Measurements from ENCODE around the gene ADCK1. TPM values are rescaled to one million over a fixed set of nuclear protein-coding genes. Genes with fewer than 3 reads are reported as not detected.

The ADCK1 gene
- total RNA-seq, 2 experiments from 2014 or later = 7.5 to 9.6 TPM

- ChIA-PET CTCF (ENCODE audit: unreplicated experiment) (interaction anchor here (1.2 kb wide), 1 partner anchor 15 kb away, joined by 3 read pairs; no protein-coding TSS in a partner anchor), POLR2A (no interaction called here)
- no peak overlapping the region for H3K4me2 ChIP-seq (ENCODE audit: low read length)
- no peaks in the 10 kb centered on the region for H3K9me3 ChIP-seq (ENCODE audit: low read length)
- H3K79me2 ChIP-seq (ENCODE audit: insufficient read depth, low read depth, low read length) = no peaks in the 10 kb centered on the region
- H4K20me1 ChIP-seq (ENCODE audit: insufficient read depth, low read length) = no peaks in the 10 kb centered on the region
- H3K4me3 ChIP-seq (ENCODE audit: low read depth, low read length, poor library complexity, severe bottlenecking) = no peak overlapping the region
- BruUV-seq (replicated peaks) = no TSS peak
- DNase-seq (ENCODE audit: low spot score) = no peak
- no peak overlapping the region for H2AFZ ChIP-seq (ENCODE audit: low read length)
- TF ChIP-seq CTCF (conservative IDR thresholded peaks at IDR 0.05; ENCODE audit: low read length) (no peak), EZH2phosphoT487 (IDR thresholded peaks at IDR 0.05; ENCODE audit: borderline replicate concordance, low read depth, low read length) (no peak)
- no peaks in the 10 kb centered on the region for H3K9me2 ChIP-seq (ENCODE audit: insufficient read depth, low read length)
- no peaks in the 10 kb centered on the region for H3K4me1 ChIP-seq (ENCODE audit: insufficient read depth, low read length, poor library complexity, severe bottlenecking)
- no peaks in the 10 kb centered on the region for H3K36me3 ChIP-seq (ENCODE audit: insufficient read depth, low read length)
- intact Hi-C loops (cut with micrococcal nuclease; ENCODE audit: unreplicated experiment) = no loop called here
- H3K27ac ChIP-seq (ENCODE audit: low read depth, low read length, poor library complexity, severe bottlenecking) = no peak overlapping the region
Observed at GRCh38 chr14:77917491-77918201, 117.7 kb downstream of the ADCK1 start.

DNA sequence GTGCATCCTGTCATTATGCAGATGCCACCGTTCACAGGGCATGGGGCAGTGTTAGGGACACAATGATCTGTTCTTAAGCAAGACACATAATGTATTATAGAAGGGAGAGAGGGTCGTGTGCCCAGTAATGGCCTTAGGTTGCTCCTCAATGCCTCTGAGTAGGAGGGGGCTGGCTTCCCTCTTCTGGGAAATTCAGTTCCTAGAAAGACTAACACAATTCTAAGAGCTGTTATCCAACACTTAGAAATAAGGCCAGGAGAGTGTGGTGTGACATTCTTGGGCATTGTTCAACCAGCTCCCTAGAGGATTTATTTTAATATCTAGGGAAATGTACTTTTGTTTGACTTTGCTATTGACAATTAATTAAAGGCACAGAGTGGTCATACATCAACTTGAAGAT lies 118.5 kb downstream of the ADCK1 start:
- Histone ChIP-seq H3K27ac (ENCODE audit: low read depth, low read length, poor library complexity, severe bottlenecking) (no peak overlapping the region), H3K9me2 (ENCODE audit: insufficient read depth, low read length) (no peaks in the 10 kb centered on the region), H3K9me3 (ENCODE audit: low read length) (no peaks in the 10 kb centered on the region), H3K4me3 (ENCODE audit: low read depth, low read length, poor library complexity, severe bottlenecking) (no peak overlapping the region), H2AFZ (ENCODE audit: low read length) (no peak overlapping the region), H3K79me2 (ENCODE audit: insufficient read depth, low read depth, low read length) (no peaks in the 10 kb centered on the region), H3K4me2 (ENCODE audit: low read length) (no peak overlapping the region), H3K36me3 (ENCODE audit: insufficient read depth, low read length) (no peaks in the 10 kb centered on the region), H3K4me1 (ENCODE audit: insufficient read depth, low read length, poor library complexity, severe bottlenecking) (no peaks in the 10 kb centered on the region), H4K20me1 (ENCODE audit: insufficient read depth, low read length) (no peaks in the 10 kb centered on the region)
- DNase-seq (ENCODE audit: low spot score) = no peak
- ChIA-PET POLR2A (no interaction called here), CTCF (ENCODE audit: unreplicated experiment) (interaction anchor here (1.2 kb wide), 1 partner anchor 15 kb away, joined by 3 read pairs; no protein-coding TSS in a partner anchor)
- BruUV-seq (replicated peaks) = no TSS peak
- intact Hi-C loops (cut with micrococcal nuclease; ENCODE audit: unreplicated experiment) = no loop called here
- no peak for TF ChIP-seq EZH2phosphoT487 (IDR thresholded peaks at IDR 0.05; ENCODE audit: borderline replicate concordance, low read depth, low read length)
- no peak for TF ChIP-seq CTCF (conservative IDR thresholded peaks at IDR 0.05; ENCODE audit: low read length)

DNA sequence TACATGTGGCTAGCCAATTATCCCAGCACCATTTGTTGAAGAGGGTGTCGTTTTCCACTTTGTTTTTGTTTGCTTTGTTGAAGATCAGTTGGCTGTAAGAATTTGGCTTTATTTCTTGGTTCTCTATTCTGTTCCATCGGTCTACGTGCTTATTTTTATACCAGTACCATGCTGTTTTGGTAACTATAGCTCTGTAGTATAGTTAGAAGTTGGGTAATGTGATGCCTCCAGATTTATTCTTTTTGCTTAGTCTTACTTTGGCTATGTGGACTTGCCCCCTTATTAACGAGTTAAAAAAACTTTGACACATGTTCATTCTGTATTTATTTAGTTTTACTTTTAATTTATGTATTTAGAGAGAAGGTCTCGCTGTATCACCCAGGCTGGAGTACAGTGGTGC lies 120.4 kb downstream of the ADCK1 start:
- intact Hi-C loops (cut with micrococcal nuclease; ENCODE audit: unreplicated experiment) = no loop called here
- CTCF ChIA-PET (ENCODE audit: unreplicated experiment) = interaction anchor here (0.6 kb wide), 1 partner anchor 9 kb away, joined by 3 read pairs; no protein-coding TSS in a partner anchor
- Histone ChIP-seq H3K4me2 (ENCODE audit: low read length) (no peak overlapping the region), H2AFZ (ENCODE audit: low read length) (no peak overlapping the region), H3K9me2 (ENCODE audit: insufficient read depth, low read length) (no peaks in the 10 kb centered on the region), H3K79me2 (ENCODE audit: insufficient read depth, low read depth, low read length) (no peaks in the 10 kb centered on the region), H3K36me3 (ENCODE audit: insufficient read depth, low read length) (no peaks in the 10 kb centered on the region), H3K4me1 (ENCODE audit: insufficient read depth, low read length, poor library complexity, severe bottlenecking) (no peaks in the 10 kb centered on the region), H3K27ac (ENCODE audit: low read depth, low read length, poor library complexity, severe bottlenecking) (no peak overlapping the region), H3K9me3 (ENCODE audit: low read length) (no peaks in the 10 kb centered on the region), H4K20me1 (ENCODE audit: insufficient read depth, low read length) (no peaks in the 10 kb centered on the region), H3K4me3 (ENCODE audit: low read depth, low read length, poor library complexity, severe bottlenecking) (no peak overlapping the region)
- BruUV-seq (replicated peaks) = no TSS peak
- no peak for TF ChIP-seq EZH2phosphoT487 (IDR thresholded peaks at IDR 0.05; ENCODE audit: borderline replicate concordance, low read depth, low read length)
- no peak for DNase-seq (ENCODE audit: low spot score)
- POLR2A ChIA-PET = no interaction called here
